GM21619 (cell line): ENCODE data around the gene FRMD3.

Source experiments
- ATAC-seq: cut with Tn5 transposase; IDR thresholded peaks from one replicate; pipeline ENCODE4 v1.9.1; 2021; ENCODE audit not compliant: unreplicated experiment

FRMD3 gene

DNA sequence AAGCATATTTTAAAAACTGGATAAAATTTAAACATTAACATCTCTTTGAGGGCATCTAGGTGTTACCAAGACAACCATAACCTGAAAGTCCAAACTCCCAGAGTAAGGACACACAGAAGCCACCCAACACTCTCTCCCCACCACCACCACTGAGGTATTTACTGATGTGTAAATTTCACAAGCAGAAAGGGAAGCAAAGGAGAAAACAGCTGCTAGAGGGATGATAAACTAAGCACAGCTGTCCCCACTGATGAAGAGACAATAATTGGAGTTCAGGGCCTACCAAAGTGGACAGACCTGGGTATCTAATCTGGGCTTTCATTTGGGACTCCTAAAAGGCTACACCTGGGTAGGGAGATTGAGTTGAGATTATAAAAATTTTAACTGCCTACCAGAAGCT is 63.6 kb downstream of the FRMD3 start:
- ATAC-seq: no peak

DNA sequence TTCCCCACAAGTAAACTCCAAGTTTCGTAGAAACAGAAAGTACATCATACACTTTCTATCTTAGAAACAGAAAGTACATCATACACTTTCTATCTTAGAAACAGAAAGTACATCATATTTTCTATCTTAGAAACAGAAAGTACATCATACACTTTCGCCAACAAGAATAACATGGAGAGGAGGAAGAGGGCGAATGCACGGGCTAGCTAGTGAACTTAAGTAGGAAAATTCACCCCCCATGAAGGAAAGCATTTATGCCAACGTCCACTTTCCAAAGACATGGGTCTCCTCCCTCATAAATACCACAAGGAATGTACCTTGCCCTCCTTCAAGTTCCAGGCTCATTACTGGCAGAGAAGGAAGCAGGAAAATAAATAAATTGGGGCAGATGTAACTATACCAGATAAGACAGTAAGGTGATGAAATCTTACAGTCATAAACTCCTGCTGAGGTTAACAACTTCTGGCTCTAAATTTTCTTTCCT is 64.7 kb downstream of the FRMD3 start:
- peak; percentile 89 for ATAC-seq

DNA sequence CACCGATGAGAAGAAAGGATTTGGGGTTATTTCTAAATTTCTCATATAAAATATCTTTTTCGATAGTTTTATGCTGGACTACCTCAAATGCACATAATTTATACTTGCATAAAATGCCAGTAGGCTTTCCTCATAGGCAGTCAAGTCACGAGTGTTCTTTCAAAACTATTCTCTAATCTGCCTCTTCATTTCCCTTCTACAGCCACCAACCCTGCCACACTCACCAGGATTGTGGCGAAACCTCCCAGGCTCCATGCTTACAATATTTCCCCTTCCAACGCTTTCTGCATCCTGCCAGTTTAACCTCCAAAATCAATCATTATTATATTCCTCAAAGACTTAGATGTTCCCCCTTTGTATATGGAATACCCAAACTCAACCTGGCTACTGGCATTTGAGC is 65.4 kb downstream of the FRMD3 start:
- ATAC-seq: no peak

DNA sequence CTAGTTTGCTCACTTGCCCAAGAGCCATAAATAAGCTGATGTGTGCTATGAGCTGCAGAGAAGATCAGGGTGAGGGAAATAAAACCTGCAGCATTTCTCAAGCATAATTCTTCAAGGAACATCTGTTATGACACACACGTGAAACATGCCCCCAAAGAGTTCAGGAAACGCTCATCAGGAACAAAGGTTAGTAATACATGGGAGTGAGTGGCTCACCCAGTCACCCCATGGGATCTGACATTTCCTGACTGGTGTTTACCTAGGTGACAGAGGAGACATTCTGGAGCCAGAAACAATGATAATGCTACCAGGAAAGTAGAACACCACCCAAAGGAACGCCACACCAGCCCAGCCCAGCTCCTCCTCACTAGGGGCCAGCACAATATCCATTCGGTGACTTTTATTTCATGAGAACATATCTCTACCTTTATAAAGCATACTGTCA is 66.0 kb downstream of the FRMD3 start:
- ATAC-seq: no peak

DNA sequence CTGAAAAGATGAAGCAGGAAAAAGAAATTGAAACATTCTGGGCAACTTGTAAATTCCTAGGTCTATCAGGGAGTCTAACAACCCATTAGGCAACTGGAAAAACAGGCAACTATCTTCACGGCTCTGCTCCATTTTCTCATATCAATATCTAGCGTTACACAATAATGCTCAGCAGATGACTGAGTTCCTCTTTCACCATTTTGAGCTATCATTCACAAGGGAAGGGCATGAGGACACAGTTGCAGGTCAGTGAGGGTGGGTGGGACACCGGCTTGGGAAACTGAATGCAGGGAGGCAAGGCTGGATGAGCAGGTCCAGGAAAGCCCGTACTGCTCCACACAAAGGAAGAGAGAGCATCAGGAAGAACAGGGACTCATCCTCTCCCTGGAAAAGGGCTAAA is 67.0 kb downstream of the FRMD3 start:
- no peak for ATAC-seq

DNA sequence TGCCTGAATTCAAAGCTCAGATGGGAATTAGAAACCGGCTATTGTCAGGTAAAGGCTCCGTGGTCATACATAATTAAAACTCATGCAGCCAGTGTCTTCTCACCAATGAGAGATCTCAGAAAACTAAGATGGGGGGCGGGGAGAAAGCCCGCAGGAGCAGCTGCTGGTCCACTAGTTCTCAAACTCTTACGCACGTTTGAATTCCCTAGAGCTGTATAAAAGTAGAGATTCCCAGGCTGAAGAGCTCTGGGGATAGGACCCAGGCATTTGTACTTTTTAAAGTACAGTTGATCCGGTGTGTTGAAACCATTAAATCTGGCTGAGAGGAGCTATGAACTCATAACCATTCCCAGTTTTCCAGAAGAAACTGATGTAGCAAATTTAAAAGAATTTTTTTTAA is 68.5 kb downstream of the FRMD3 start:
- no peak for ATAC-seq

DNA sequence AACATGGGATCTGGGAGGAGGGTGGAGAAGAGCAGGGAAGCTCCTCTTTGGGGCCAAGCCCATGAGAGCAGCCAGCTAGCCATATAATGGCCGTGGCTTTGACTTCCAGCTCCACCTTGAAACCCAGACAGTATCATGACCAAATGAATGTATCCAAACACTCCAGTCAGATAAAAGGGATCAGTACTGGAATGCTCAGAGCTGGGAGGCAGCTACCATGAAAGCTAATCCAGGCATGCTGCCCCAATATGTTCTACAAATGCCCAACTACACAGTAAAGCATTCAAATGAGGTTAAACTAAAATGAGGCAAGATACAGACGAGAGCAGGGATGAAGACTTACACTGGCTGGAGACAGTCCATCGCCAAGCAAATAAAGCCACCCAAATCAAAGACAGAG is 69.4 kb downstream of the FRMD3 start:
- ATAC-seq: no peak

DNA sequence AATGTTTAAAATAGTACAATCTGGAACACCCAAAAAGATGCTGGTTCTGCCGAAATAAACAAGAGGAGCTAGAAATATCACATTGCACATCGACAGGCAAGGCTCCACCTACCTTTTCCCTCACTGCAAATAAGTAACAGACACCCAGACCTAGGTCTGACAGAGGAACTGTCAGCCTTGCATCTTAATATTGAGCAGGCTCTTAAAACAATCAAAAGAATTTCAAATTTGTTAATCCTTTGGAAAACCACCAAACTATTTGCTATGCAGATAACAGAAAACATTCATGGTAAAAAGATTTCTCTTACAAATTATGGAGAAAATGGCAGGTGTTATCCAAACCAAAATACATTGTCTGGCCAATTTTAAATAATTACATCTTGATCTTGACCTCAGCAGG is 71.3 kb downstream of the FRMD3 start:
- ATAC-seq: no peak

DNA sequence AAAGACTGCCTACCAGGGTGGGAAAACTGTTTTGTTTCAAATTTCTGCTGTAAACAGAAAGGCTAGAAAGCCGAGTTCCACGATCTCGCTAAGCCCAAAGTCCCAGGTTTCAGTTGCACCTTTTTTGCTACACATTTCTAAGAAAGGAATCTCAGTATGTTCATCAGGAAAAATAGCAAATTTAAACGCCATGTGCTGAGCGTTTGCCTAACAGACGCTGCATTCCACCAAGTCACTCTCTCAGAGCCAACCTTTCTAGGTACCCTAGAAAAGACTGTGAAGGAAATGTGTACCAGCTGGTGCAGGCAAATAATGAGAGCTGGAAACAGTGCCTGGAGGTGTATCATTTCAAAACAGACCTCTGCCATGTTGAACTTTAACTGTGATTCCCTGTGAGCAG is 71.8 kb downstream of the FRMD3 start:
- no peak for ATAC-seq

DNA sequence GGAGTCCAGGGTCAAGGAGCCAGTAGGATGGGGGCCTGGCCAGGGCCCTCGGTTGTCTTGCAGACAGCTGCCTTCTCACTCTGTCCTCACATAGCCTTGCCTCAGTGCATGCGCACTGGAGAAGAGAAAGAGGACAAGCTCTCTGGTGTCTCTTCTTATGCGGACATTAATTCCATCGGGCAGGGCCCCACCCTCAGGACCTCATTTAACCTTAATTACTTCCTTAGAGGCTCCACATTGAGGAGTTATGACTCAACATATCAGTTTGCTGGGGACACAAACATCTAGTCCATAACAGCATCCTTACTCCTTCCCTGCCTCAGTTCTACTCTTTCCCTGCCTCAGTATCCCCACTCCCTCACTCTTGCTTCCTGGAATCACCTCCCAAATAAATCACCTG is 78.4 kb downstream of the FRMD3 start:
- no peak for ATAC-seq

DNA sequence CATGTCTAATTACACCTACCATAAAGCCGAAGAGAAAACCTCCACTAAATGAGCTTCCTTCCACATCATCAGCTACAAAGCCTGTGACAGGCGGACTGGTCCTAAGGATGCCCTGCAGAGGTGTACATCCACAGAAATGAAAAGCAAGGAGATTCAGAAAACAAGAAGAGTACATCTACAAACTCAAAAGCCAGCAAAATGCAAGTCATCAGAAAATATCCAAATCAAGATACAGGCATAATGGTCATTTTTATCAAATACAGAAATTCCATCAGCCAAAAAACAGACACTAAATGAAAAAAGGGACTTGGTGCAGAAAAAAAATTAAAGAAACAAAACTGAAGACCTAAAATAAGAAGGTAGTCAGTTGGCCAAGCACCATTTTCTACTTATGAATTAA is 79.7 kb downstream of the FRMD3 start:
- no peak for ATAC-seq

DNA sequence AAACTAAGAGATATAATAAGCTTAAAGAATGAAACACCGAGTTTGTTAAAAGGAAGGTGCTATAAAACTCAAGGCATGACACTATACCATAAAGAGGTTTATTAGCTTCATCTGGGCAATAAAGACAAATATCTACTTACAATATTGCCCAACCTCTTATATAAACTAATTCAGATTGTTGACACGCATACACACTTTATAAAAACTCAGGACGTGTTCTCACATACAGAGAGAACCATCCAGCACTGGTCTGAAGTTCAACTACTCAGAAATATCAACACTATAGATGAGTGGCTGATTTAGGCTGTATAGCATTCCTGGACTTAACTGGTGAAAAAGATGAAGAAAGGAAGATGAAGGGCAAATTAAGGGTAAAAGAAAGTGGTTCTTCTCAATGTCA is 81.2 kb downstream of the FRMD3 start:
- ATAC-seq: no peak

DNA sequence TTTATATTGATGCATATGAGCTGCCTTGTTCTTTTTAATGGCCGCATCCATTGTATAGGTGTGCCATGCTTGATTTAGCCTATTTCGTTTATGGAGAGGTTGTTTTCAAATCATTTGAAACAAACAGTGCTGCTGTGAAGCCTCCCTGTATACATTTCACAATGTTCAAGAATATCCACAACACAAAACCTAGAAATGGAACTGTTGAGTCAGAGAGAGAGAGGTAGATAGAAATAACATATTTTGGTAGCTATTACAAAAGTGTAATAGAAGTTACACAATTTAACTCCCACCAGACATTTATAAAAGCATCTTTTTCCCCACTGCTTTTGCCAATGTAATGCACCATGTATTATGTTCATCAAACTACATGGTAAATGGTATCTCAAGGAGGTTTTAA is 82.0 kb downstream of the FRMD3 start:
- no peak for ATAC-seq

DNA sequence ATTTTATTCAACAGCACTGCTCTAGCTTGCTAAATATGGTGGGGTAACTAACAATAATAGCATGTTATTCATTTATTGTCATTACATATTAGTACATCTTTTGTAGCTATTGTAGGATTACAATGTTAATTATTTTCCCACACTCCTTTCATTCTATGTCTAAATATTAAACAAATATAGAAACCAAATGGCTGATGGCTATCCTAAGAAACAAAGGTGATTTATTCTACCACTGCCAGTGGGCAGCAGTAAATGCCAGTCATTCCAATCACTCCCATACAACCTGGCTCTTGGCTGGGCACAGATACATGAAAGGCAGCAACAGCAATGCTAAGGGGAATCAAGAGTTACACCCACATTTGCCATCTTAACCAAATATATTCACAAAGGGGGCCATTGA is 84.1 kb downstream of the FRMD3 start:
- ATAC-seq: no peak

DNA sequence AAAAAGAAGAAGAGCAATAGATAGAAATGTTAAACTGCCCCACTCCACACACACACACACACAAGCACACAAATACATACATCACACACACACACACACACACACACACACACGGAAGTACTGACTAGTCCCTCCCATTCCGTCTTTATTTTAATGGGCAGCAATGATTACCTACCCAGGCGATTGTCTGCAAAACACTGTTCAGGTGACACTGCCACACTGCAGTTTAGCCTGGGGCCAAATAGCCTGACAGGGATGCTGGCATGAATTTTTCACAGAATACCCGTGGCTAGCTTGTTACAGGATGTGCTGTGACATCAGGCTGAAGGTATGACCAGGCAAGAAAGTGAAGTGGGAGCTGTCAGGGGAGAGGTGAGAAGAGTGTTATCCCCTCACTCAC is 86.9 kb downstream of the FRMD3 start:
- ATAC-seq: no peak

DNA sequence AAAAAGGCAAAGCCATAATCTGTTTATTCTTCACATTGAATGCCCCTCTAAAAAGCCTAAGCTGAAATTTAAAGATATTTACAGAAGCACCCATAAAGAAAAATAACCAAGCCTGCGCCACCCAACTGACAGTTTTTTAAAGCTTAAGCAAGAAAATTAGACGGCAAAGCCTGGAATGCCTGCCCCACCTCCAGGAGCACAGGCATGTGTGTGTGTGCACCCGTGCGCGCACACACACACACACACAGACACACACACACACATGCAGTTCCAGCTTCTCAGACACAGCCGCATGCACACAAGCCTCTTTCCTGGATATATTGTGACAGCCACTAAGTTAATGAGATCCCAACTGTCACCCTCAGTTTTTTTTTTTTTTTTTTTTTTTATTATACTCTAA is 88.2 kb downstream of the FRMD3 start:
- no peak for ATAC-seq

DNA sequence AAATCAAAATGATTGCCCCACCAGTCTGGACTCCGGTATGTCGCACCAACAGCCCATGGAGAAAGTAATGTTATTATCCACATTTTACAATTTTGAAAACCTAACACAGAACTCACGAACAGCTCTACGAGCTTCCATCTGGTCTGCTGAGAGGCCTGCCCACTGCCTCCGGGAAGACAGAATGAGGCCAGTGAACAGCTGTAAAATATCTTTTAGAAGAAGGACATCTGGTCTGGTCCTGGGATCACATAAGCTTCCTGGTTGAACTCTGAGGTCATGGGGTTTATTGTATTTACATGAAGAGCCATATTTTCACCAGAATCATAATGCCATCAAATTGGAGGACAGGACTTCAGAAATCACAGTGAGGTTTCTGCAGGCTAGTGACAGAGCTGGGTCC is 89.0 kb downstream of the FRMD3 start:
- ATAC-seq: no peak

DNA sequence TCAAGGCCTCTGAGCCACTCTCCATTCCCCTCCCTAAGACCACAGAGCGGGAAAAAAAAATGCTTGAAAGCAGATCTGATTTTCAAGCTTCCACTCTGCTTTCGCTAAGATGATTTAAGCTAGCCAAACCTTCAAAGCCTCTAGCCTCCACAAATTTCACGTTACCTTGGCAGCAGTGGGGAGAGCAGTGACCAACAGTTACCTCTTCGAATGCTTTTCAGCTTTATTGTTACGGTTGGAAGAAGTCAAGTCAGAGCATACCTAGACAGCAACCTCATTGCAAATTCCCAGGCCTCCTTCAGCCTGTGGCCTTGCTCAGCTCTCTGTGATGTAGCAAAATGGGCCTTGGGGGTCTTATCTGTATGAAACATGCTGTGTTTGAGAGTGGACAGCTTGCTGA is 89.6 kb downstream of the FRMD3 start:
- ATAC-seq: no peak

DNA sequence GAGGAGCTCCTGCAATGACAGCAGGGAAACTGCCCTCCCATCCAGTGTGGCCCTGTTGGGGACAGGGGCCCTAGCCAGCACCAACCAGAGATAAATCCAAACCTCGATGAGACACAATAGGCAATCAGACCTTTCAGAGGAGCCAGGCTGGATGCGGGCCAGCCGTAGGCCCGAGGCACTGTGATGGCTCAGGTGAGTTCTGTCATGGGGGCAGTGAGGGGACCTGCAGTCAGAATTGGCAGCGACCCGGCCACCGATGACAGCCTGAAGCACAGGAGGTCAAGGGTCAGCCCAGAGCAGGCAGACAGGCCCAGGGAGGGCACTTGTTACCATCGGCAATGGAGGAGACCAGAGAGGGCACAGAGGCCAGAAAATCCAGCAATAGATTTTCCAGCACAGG is 90.8 kb downstream of the FRMD3 start:
- ATAC-seq: no peak

DNA sequence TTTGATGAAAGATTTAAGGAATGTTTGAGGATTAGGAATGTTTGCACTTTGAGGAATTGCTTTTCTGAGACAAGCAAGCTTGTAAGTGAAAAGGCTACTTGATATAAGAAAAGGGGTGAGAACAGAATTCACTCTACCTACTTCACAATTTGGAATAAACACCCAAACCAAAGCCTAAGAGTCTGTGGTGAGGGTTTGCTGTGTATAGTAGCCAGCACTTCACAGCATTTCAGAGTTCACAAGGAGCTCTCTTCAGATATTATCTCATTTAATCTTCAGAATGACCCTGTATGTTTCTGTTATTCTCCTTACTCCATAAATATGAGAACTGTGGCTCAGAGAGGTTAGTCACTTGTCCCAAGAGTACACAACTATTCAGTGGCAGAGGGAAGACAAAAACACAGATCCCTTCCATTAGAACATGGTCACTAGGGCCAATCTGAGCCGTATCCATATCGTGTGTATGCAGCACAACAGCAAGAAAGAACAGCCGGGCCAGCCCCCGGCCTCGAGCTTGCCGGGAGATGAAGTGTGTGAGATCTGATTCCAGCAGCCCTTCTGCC is 92.4 kb downstream of the FRMD3 start:
- ATAC-seq: no peak

DNA sequence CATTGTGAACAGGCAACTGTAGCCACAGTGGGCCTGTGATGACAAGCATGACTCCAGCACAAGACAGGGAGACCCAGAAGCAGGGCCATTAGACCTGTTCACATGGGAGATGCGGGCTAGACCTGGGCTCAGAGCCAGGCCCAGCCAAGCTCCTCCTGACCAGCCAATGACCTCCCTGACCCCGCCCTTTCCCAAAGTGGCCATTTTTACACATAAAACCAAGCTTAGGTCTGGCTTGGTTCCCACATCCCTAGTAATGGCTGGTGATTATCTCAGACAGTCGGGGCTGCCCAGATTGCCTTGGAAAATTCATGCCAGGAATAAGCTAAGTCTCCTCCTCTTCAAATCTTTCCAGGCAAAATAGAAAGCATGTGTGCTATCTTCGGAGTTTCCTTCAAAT is 94.1 kb downstream of the FRMD3 start:
- ATAC-seq: no peak

DNA sequence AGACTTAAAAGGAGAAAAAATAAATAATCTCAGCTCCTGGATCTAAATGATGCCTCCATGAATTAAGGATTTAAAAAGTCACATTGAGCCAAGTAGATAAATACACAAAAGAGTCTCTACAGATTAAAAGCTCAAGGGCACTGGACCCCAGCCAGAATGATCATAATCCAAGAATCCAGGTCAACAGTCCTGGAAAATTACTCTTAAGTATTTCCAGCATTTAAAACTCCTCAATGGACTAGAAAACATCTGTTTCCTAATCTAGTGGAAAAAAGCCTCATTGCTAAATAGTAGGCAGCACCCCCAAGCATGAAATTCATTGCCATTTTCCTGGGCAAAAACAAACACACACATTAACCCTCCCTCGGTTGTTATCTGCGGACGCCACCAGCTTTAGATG is 96.8 kb downstream of the FRMD3 start:
- ATAC-seq: no peak

DNA sequence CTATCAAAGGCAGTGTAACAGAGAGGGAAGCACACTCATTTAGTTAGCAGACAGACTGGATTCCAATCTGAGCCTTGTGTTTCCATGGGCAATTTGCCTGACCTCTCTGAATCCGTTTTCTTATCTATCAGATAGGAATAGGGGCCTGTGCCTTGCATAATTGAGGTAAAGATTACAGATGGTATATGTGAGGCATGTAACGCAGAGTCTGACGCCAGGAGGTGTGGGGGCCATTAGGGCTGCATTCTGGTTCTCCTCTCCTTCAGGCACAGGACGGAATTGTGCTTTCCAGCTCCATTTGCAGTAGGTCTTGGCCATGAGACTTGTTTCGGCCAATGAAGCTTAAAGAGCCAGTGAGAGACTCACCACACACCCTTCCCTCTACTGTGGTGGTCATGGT is 97.6 kb downstream of the FRMD3 start:
- no peak for ATAC-seq

DNA sequence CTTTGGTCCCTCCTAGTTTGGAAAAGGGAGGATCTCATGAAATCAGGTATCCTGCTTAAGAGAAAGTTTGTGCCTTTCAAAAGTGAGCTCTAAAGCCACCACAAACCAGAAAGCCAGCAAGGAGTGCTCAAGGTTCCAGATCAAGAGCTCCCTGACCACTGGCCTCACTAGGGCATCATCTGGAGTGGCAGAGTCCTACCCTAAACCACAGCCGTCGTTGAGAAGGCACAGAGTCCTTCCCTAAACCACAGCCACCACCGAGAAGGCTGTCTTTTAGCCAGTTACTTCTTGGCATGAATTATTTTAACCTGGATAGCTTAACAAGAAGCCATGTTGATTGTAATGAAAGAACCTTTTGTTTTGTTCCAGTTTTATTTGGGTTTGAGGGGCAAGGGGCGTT is 102.9 kb downstream of the FRMD3 start:
- ATAC-seq: no peak
